NCI-H2227 (cell line): ENCODE data around the gene MAN1B1.
A peak's percentile ranks its signal among the peaks of the same experiment; 100 is the strongest.

Source experiments
- DNase-seq: peaks from one replicate; lab custom pipeline; 2025; ENCODE audit not compliant: unreplicated experiment; lab: John Stamatoyannopoulos, UW

MAN1B1 gene

GRCh38 chr9:137141976-137142936 is 55.5 kb downstream of the MAN1B1 start:
- no peak for DNase-seq

GRCh38 chr9:137143459-137143858 is 56.7 kb downstream of the MAN1B1 start:
- DNase-seq, result no peak

- DNase-seq, result no peak
Measured at GRCh38 chr9:137145731-137146526, 59.1 kb downstream of the MAN1B1 start.

GRCh38 chr9:137146527-137146918 is 59.7 kb downstream of the MAN1B1 start:
- DNase-seq, result no peak

- no peak for DNase-seq
Measured at GRCh38 chr9:137147091-137147792, 60.5 kb downstream of the MAN1B1 start.

GRCh38 chr9:137147793-137148160 is 61.0 kb downstream of the MAN1B1 start:
- DNase-seq, result no peak

GRCh38 chr9:137148242-137148641 is 61.5 kb downstream of the MAN1B1 start:
- no peak for DNase-seq

GRCh38 chr9:137148661-137149060 is 61.9 kb downstream of the MAN1B1 start:
- no peak for DNase-seq

- no peak for DNase-seq
Measured at GRCh38 chr9:137149363-137149762, 62.6 kb downstream of the MAN1B1 start.

GRCh38 chr9:137149942-137150616 is 63.3 kb downstream of the MAN1B1 start:
- DNase-seq, result peak; percentile 30

- DNase-seq, result peak; percentile 50
Measured at GRCh38 chr9:137150617-137151457, 64.1 kb downstream of the MAN1B1 start.

GRCh38 chr9:137152844-137153405 is 66.1 kb downstream of the MAN1B1 start:
- DNase-seq, result no peak

GRCh38 chr9:137156567-137157375 is 70.0 kb downstream of the MAN1B1 start:
- no peak for DNase-seq

GRCh38 chr9:137157618-137158415 is 71.0 kb downstream of the MAN1B1 start:
- no peak for DNase-seq

- no peak for DNase-seq
Measured at GRCh38 chr9:137158625-137159024, 71.8 kb downstream of the MAN1B1 start.
